Measurements from ENCODE around the gene UBE2QL1. TPM values are rescaled to one million over a fixed set of nuclear protein-coding genes. Genes with fewer than 3 reads are reported as not detected.

Gene UBE2QL1
- total RNA-seq, 2 donors from 2014 or later: 0.33 to 0.78 TPM

GRCh38 chr5:6424700-6425099 lies 24.0 kb upstream of the UBE2QL1 start:
- TF ChIP-seq CTCF (IDR thresholded peaks at IDR 0.05) (no peak), POLR2A (IDR thresholded peaks at IDR 0.05) (no peak)
- H3K36me3 ChIP-seq (replicated peaks in 1 of 2; ENCODE audit: insufficient read depth in 1 of 2, low read depth in 2 of 2): no peaks in the 10 kb centered on the region
- peaks cover under 1% of the 10 kb centered on the region for H3K4me1 ChIP-seq
- H3K27me3 ChIP-seq: no peaks in the 10 kb centered on the region
- no peaks in the 10 kb centered on the region for H3K9me3 ChIP-seq
- DNase-seq (no peak), ATAC-seq (no peak)
- H3K27ac ChIP-seq: no peak overlapping the region
- H3K4me3 ChIP-seq: no peak overlapping the region
- intact Hi-C loops (cut with DNase I): no loop called here

- Histone ChIP-seq H3K27ac (no peak overlapping the region), H3K9me3 (no peaks in the 10 kb centered on the region), H3K4me1 (no peaks in the 10 kb centered on the region), H3K27me3 (no peaks in the 10 kb centered on the region), H3K4me3 (no peak overlapping the region), H3K36me3 (replicated peaks in 1 of 2; ENCODE audit: insufficient read depth in 1 of 2, low read depth in 2 of 2) (no peaks in the 10 kb centered on the region)
- intact Hi-C loops (cut with DNase I): no loop called here
- no peak for ATAC-seq
- DNase-seq: no peak
- WGBS, 2 donors: 50 to 53% methylated on average over 4 of the region's 4 CpGs
- TF ChIP-seq POLR2A (IDR thresholded peaks at IDR 0.05): no peak
- TF ChIP-seq CTCF (IDR thresholded peaks at IDR 0.05): no peak
Measured at GRCh38 chr5:6427694-6428093, 21.0 kb upstream of the UBE2QL1 start.

- no peak for ATAC-seq
- Histone ChIP-seq H3K9me3 (no peaks in the 10 kb centered on the region), H3K27ac (no peak overlapping the region), H3K27me3 (no peaks in the 10 kb centered on the region), H3K4me1 (no peaks in the 10 kb centered on the region), H3K36me3 (replicated peaks in 1 of 2; ENCODE audit: insufficient read depth in 1 of 2, low read depth in 2 of 2) (no peaks in the 10 kb centered on the region), H3K4me3 (no peak overlapping the region)
- intact Hi-C loops (cut with DNase I): no loop called here
- 62 to 70% methylated on average over 10 of the region's 10 CpGs for WGBS, 2 donors
- TF ChIP-seq POLR2A (IDR thresholded peaks at IDR 0.05) (no peak), CTCF (IDR thresholded peaks at IDR 0.05) (no peak)
- no peak for DNase-seq
Measured at GRCh38 chr5:6430418-6431028, 18.1 kb upstream of the UBE2QL1 start.

GRCh38 chr5:6431214-6432195 lies 17.2 kb upstream of the UBE2QL1 start:
- Histone ChIP-seq H3K4me3 (no peak overlapping the region), H3K27me3 (no peaks in the 10 kb centered on the region), H3K27ac (no peak overlapping the region), H3K4me1 (no peaks in the 10 kb centered on the region), H3K9me3 (no peaks in the 10 kb centered on the region), H3K36me3 (replicated peaks in 1 of 2; ENCODE audit: insufficient read depth in 1 of 2, low read depth in 2 of 2) (no peaks in the 10 kb centered on the region)
- 62 to 65% methylated on average over 6 of the region's 6 CpGs for WGBS, 2 donors
- TF ChIP-seq POLR2A (IDR thresholded peaks at IDR 0.05) (no peak), CTCF (IDR thresholded peaks at IDR 0.05) (no peak)
- DNase-seq (no peak), ATAC-seq (no peak)
- intact Hi-C loops (cut with DNase I): no loop called here

Data from body of pancreas (tissue), 4 donors.